DMS153 treated with DMSO at 0.1 percent for 48 hours (cell line): Measurements from ENCODE around the gene PHKA2.

ENCODE experiments used
- DNase-seq: peaks from one replicate; lab custom pipeline; 2025; ENCODE audit not compliant: unreplicated experiment; lab: John Stamatoyannopoulos, UW

Gene PHKA2

DNA sequence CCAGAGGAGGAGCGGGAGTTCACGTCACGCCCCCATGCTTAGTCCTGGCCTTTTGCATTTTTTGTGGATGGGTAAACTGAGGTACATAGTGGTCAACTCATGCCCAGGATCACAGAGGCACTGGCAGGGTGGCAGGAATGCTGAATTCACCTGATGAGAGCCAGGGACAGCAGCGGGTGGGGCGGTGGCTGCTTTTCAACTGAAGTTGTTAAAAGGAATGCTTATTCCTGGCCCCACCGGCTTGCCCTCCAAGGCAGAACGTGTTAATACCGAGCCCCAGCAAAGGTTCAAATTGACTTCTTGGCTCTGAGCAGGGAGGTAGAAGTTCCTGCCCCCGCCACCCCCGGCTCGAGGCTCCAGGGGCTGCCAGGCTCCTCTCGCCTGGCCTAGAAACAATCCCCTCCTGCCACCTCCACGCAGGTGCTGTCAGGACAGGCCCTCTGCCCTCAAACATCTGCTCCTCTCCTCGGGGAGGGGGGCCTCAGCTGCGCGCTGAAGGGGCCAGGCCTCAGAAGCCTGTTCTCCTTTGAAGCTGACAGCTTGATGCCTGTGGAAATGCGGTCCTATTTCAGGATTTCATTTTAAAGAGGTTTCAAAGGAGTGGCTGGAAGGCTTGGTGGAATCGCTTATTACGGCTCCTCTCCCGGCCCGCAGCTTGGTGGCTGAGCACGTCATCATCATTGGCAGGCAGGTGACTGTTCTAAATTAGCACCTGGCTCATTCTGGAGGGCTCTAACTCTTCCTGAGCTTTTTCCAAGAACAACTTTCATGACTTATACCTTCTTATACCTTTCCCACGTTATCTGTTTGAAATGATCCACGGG is 93.0 kb downstream of the PHKA2 start:
- no peak for DNase-seq

- no peak for DNase-seq
These were observed 93.9 kb downstream of the PHKA2 start for GRCh38 chrX:18890049-18890381.

DNA sequence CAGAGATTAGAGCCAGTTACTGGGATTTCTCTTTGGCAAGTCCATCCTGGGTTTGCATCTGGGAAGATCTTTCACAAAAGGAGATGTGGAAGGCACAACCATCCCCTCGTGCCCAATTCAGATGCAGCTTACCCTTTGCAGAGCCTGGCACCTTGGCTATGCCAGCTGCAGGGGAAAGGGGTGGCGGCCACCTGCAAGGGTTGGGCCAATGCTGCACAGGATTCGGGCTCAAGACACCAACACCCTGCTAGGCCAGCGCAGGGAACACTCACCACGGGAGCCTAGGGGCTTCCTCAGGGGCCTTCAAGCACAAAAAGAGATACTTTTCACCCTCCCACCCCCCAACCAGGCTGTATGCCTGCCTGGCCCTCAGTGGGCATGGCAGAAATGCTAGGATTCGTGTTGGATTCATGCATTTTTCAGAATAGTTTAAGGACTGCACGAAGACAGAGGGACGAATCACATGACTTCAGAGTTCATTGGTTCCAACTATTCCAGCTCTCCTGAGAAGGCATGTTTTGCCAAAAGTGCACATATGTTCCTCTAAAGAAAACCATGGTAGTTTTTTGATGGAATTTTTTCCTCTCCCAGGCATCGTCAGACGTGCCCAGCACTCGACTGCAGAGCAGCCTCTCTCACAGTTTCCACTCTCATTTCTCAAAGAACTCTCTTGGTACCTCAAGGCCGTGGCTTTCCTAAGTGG is 94.4 kb downstream of the PHKA2 start:
- no peak for DNase-seq

DNA sequence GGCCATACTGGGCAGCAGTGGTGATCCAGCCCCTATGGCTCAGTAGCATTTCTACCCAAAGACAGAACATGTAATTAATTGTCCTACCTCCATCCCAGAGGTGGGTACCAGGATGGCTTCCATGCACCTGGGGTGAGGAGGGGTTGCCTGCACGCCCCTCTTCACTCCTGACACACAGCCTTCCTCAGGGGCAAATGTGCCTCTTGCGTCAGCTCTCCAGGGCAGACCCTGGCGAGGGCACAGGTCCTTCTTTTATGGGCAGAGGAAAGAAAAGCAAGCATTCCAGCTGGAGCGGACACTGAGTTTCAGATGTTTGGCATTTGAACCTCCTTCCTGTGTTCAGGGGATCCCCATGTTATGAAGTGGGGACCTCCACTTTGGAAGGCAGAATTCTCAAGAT is 95.6 kb downstream of the PHKA2 start:
- DNase-seq, result no peak

GRCh38 chrX:18887825-18888212 is 96.1 kb downstream of the PHKA2 start:
- DNase-seq, result no peak

DNA sequence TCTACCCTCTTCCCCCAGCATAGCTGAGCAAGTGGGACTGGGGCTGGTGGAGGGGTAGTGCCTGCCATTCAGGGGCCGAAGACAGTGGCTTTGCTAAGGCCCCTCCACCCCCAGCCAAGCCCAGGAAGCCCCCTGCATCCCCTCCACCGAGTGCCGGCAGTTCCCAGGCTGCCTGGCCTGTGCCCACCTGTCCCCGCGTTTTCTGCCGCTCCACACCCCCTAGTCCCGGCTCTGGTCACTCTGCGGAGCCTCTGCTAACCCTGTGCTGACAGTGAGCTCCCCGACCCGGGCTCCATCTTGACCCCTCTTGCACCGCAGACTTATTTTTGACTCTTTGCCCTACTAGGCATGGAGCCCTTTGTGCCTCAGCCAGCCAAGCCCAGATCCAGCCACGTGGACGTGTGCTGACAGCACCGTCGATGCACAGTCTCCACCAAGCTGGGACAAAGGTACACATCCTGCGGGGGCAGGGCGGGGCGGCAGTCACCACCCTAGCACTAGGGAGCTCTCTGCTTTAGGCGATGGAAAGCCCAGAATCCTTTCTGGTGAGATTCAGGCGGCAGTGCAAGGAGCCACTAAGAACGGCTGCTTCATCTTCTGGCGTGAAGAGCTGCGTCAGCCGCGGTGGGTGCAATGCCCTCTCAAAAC is 96.6 kb downstream of the PHKA2 start:
- no peak for DNase-seq

- DNase-seq, result no peak
These were observed 97.4 kb downstream of the PHKA2 start for GRCh38 chrX:18886344-18887161.

GRCh38 chrX:18886005-18886343 is 97.9 kb downstream of the PHKA2 start:
- DNase-seq, result no peak

- DNase-seq, result no peak
These were observed 98.4 kb downstream of the PHKA2 start for GRCh38 chrX:18885328-18886004.

- no peak for DNase-seq
These were observed 99.0 kb downstream of the PHKA2 start for GRCh38 chrX:18884916-18885315.

GRCh38 chrX:18883961-18884765 is 99.8 kb downstream of the PHKA2 start:
- DNase-seq, result no peak

DNA sequence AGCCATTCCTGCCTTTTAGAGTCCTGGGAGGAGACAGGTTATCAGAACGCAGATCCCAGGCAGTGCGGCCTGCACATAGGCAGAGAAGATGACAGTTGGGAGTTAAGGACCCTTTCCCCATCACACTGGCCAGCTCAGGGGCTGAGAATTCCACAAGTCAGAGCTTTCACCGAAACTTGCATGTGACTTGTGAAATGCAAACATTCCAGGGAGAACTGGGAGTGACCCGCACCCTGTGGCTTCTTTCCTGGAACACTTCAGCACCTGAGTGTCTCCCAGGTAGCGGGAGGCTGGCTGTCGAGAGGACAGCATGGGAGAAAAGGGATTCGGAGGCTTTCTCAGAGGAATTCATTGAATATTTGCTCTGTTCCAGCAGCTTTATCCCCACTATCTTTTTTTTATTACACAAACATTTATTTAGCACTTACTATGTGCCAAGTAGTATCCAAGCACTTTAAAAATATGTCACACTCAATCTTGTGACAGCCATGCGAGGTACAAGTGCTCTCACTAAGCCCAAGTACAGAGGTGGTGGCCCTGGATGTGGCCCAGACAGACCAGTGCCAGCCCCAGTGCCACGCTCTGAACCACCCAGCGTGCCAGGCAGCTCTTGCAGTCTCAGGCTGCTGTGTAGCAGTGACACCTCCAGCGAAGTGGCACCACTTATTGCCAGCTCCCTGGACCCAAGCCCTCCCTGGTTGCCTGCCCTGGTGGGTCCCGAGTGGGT is 100.5 kb downstream of the PHKA2 start:
- no peak for DNase-seq

DNA sequence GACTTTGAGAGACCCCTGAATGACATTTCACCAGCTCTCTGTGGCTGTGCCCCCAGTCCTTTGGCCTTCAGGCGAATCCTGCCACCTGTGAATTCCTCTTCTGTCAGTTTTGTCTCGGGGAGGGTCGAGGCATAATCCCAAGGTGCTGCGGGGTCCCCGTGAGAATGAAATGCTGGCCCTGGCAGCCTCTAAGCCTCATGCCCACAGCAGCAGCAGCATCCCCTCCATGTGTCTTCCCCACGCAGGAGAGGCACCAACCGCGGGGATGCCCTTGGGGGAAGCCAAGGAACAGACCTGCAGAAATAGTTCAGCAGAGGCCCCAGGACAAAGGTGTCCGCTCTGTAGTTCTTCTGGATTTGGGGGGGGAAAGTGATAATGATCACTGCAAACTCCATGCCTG is 104.8 kb downstream of the PHKA2 start:
- no peak for DNase-seq

DNA sequence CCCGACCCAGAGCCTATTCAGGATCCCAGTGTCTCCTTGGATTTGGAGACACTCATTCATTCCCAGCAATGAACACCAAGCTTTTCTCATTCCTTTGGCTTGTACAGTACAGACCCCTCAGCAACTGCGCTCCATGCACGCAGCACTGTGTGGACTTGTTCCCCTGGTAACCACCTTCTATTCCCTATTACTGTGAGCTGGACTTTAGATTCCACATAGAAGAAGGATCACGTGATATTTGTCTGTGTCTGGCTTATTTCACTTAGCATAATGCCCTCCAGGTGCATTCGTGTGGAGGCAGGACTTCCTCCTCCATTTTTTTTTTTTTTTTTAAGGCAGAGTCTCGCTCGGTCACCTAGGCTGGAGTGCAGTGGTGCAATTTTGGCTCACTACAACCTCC is 106.4 kb downstream of the PHKA2 start:
- DNase-seq, result no peak

- DNase-seq, result no peak
These were observed 108.5 kb downstream of the PHKA2 start for GRCh38 chrX:18875256-18875878.

DNA sequence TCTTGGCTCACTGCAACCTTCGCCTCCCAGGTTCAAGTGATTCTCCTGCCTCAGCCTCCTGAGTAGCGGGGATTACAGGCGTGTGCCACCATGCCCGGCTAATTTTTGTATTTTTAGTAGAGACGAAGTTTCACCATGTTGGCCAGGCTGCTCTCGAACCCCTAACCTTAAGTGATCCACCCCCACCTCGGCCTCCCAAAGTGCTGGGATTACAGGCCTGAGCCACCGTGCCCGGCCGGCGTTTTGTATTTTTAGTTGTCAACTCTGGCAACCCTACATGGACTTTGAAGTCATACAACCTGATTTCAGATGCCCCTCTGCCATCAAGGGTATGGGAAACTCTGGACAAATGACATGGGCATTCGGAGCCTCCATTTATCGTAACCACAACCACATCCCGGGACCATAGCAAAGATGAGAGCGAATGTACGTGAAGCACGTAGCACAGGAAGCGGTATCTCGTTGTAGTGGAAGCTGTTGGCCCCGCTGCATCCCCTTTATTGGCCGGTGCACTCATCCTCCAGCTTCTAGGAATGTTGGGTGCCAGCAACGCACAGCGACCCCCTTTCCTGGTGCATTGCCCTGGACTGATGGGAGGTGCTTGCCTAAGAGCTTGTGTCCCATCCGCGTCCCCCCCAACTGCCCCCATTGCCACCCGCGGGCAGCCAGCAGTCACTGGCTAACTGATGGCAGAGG is 109.2 kb downstream of the PHKA2 start:
- no peak for DNase-seq

DNA sequence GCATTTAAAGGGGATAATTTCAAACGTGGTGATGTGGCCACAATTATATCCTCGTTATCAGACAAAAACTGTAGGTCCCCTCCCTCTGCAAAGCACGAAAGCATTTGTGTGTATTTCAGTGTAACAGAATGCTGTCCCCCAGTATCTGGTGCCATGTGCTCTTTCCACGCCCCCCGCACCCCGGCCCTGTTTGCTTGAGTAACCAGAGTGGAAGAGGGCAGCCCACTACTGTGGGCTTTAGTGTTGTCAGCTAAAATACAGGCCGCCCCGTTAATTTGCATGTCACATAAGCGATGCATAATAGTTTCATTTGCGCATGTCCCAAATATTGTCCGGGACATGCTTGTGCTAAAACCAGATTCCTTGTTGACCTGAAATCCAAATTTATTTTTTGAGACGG is 110.1 kb downstream of the PHKA2 start:
- DNase-seq, result no peak

DNA sequence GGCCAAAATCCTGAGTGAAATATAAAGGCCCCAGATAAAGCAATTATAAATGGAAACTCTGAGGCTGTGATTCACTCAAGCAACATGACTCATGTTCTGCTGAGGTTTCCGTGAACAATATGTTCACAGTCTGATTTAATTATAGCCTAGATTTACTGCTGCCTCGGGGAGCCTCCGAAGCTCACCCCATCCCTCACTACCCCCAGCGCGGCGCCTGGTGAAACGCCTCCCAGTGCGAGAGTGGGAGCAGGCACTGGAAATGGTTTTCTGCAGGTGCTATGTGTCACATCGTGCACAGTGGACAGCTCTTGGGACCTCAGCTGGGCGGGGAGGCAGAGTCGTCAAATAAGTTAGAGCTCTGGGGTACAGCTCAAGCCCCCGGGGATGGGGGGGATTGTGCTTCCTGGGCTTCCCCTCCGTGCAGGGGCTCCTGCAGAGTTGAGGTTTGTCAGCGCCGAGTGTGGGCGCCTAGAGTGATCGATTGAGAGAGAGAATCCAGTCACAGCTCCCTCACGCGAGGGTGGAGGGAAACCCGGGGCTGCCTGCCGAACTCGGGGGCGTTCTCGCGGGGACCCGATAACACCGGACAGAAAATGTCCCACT is 110.6 kb downstream of the PHKA2 start:
- no peak for DNase-seq
